Neural cell (in vitro differentiated cells): ENCODE results near the gene PCDHGA4. TPM values are rescaled to one million over a fixed set of nuclear protein-coding genes. Genes with fewer than 3 reads are reported as not detected.

Experiments used
- H2AFZ ChIP-seq: fragments of 200-600, 300-800 bp; sonication (generic), shearing (Covaris generic); 2 replicates; pipeline ENCODE4 v1.6.0; 2014; ENCODE audit warnings: low read depth, mild to moderate bottlenecking, antibody characterized with exemption, low read length, moderate library complexity
- H3F3A ChIP-seq: fragments of 200-600 bp; shearing (Covaris generic); 2 replicates; pipeline ENCODE4 v1.6.1; 2016; ENCODE audit warnings: mild to moderate bottlenecking, moderate library complexity, mixed read lengths, antibody characterized with exemption, low read length; ENCODE audit not compliant: insufficient read depth, poor library complexity, severe bottlenecking
- H3K27ac ChIP-seq: fragments of 200-600, 300-800 bp; sonication (generic), shearing (Covaris generic); 2 replicates; pipeline ENCODE4 v1.5.1; 2014; ENCODE audit warnings: mild to moderate bottlenecking, low read length, moderate library complexity
- H3K27me3 ChIP-seq: fragments of 300-800, 200-600 bp; sonication (generic), shearing (Covaris generic); 2 replicates; pipeline ENCODE4 v1.6.0; 2014; ENCODE audit warnings: mild to moderate bottlenecking, low read depth, low read length, moderate library complexity; ENCODE audit not compliant: insufficient read depth
- H3K36me3 ChIP-seq: fragments of 300-800, 200-600 bp; sonication (generic), shearing (Covaris generic); 2 replicates; pipeline ENCODE4 v1.5.1; 2014; ENCODE audit warnings: mild to moderate bottlenecking, antibody characterized with exemption, low read length, moderate library complexity; ENCODE audit not compliant: insufficient read depth
- H3K4me2 ChIP-seq: fragments of 300-800, 200-600 bp; sonication (generic), shearing (Covaris generic); 2 replicates; pipeline ENCODE4 v1.6.0; 2014; ENCODE audit warnings: mild to moderate bottlenecking, low read length
- H3K4me3 ChIP-seq: fragments of 300-800, 200-600 bp; sonication (generic), shearing (Covaris generic); 2 replicates; pipeline ENCODE4 v1.5.1; 2014; ENCODE audit warnings: mild to moderate bottlenecking, low read length, moderate library complexity
- H3K79me2 ChIP-seq: fragments of 200-600 bp; shearing (Covaris generic); replicated peaks from 2 replicates; pipeline ENCODE4 v1.6.0; 2014; ENCODE audit warnings: mild to moderate bottlenecking, low read length, moderate library complexity; ENCODE audit not compliant: insufficient read depth
- H3K9ac ChIP-seq: fragments of 300-800, 200-600 bp; sonication (generic), shearing (Covaris generic); 2 replicates; pipeline ENCODE4 v1.6.1; 2016; ENCODE audit warnings: mild to moderate bottlenecking, low read length, mixed read lengths
- H3K9me2 ChIP-seq: fragments of 200-600 bp; shearing (Covaris generic); 2 replicates; pipeline ENCODE4 v1.6.1; 2016; ENCODE audit warnings: mild to moderate bottlenecking, low read length, mixed read lengths; ENCODE audit not compliant: insufficient read depth
- H3K9me3 ChIP-seq: fragments of 200-600, 300-800 bp; sonication (generic), shearing (Covaris generic); 2 replicates; pipeline ENCODE4 v1.6.1; 2016; ENCODE audit warnings: mild to moderate bottlenecking, mixed run types, low read length, moderate library complexity, mixed read lengths
- H4K20me1 ChIP-seq: fragments of 200-600 bp; shearing (Covaris generic); 2 replicates; pipeline ENCODE4 v1.6.1; 2016; ENCODE audit warnings: mild to moderate bottlenecking, mixed run types; ENCODE audit not compliant: insufficient read depth
- CTCF ChIP-seq: fragments of 450-650 bp; IDR thresholded peaks from 2 replicates; pipeline ENCODE4 v1.5.1; 2014; ENCODE audit warnings: antibody characterized with exemption, mild to moderate bottlenecking, moderate library complexity; ENCODE audit not compliant: poor library complexity, severe bottlenecking
- EP300 ChIP-seq: fragments of 450-650 bp; conservative IDR thresholded peaks from 2 replicates; pipeline ENCODE4 v1.6.1; 2014; ENCODE audit warnings: antibody characterized with exemption, mild to moderate bottlenecking, moderate library complexity; ENCODE audit not compliant: poor library complexity, severe bottlenecking
- EZH2 ChIP-seq: fragments of 200-600, 300-800 bp; shearing (Covaris generic), sonication (generic); IDR thresholded peaks from 2 replicates; pipeline ENCODE4 v1.6.1; 2014; ENCODE audit warnings: antibody characterized with exemption, low read length, borderline replicate concordance, mild to moderate bottlenecking; ENCODE audit not compliant: insufficient read depth, poor library complexity, severe bottlenecking
- MXI1 ChIP-seq: fragments of 450-650 bp; conservative IDR thresholded peaks from 2 replicates; pipeline ENCODE4 v1.6.1; 2014; ENCODE audit warnings: antibody characterized with exemption, mild to moderate bottlenecking; ENCODE audit not compliant: poor library complexity, severe bottlenecking
- POLR2AphosphoS5 ChIP-seq: IDR thresholded peaks from 2 replicates; pipeline ENCODE4 v1.6.1; 2012
- RAD21 ChIP-seq: fragments of 450-650 bp; conservative IDR thresholded peaks from 2 replicates; pipeline ENCODE4 v1.6.1; 2014; ENCODE audit warnings: antibody characterized with exemption, mild to moderate bottlenecking, moderate library complexity
- REST ChIP-seq: IDR thresholded peaks from 2 replicates; pipeline ENCODE4 v1.6.1; 2012; ENCODE audit warnings: borderline replicate concordance
- SMC3 ChIP-seq: fragments of 450-650 bp; conservative IDR thresholded peaks from 2 replicates; pipeline ENCODE4 v1.6.1; 2014; ENCODE audit warnings: antibody characterized with exemption, mild to moderate bottlenecking, moderate library complexity; ENCODE audit not compliant: poor library complexity
- TAF1 ChIP-seq: IDR thresholded peaks from 2 replicates; pipeline ENCODE4 v1.6.1; 2012; ENCODE audit warnings: low read depth
- polyA plus RNA-seq: library from polyadenylated mRNA; depleted of rRNA; stranded (reverse); fragments of >200 nt; gene quantifications from 2 replicates; pipeline ENCODE4 v1.2.3, GENCODE V29; 2014

PCDHGA4 gene
- polyA plus RNA-seq, 1 donor from 2014 or later, result 0.38 TPM

DNA sequence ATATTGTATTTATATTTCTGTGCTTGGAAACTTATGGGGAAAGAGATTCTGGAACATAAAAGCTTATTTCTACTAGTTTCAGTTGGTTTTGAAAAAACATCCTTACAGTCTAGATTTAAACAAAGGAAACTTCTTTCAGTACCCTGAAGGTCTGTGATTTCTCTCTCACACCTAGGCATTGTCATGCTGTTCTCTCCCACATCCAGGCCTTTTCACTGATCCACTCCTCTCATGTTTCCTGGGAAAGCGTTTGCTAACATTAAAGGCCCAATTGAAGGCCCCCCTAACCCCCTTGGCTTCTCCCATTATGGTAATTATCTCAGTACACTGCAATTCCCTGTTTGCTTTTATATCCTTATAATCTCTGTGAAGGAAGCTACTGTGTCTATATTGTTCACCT is 12.0 kb upstream of the PCDHGA4 start:
- Histone ChIP-seq H3K27ac (no peak overlapping the region), H2AFZ (no peak overlapping the region), H3K4me3 (no peak overlapping the region), H3K9ac (no peak overlapping the region), H3K79me2 (no peaks in the 10 kb centered on the region), H3K4me2 (no peak overlapping the region), H4K20me1 (no peaks in the 10 kb centered on the region), H3K27me3 (no peaks in the 10 kb centered on the region), H3K9me3 (peaks cover 10% of the 10 kb centered on the region), H3F3A (no peaks in the 10 kb centered on the region), H3K36me3 (no peaks in the 10 kb centered on the region), H3K9me2 (no peaks in the 10 kb centered on the region)
- TF ChIP-seq POLR2AphosphoS5 (no peak), TAF1 (no peak), MXI1 (no peak), EP300 (no peak), SMC3 (no peak), REST (no peak), EZH2 (no peak), RAD21 (no peak), CTCF (no peak)

- Histone ChIP-seq H3K4me2 (no peak within 1 kb of the TSS), H3K36me3 (no peaks in the 10 kb centered on the region), H3K27me3 (no peaks in the 10 kb centered on the region), H3K9me3 (peaks cover 10% of the 10 kb centered on the region), H3K27ac (no peak within 1 kb of the TSS), H4K20me1 (no peaks in the 10 kb centered on the region), H3F3A (no peaks in the 10 kb centered on the region), H3K9me2 (no peaks in the 10 kb centered on the region), H3K79me2 (no peaks in the 10 kb centered on the region), H3K9ac (no peak within 1 kb of the TSS), H3K4me3 (no peak within 1 kb of the TSS), H2AFZ (no peak within 1 kb of the TSS)
- TF ChIP-seq CTCF (no peak), EZH2 (no peak), MXI1 (no peak), SMC3 (no peak), EP300 (no peak), POLR2AphosphoS5 (no peak), REST (no peak), TAF1 (no peak), RAD21 (no peak)
These were observed 11.4 kb upstream of the PCDHGA4 start, which contains the start of gene PCDHGA3 for GRCh38 chr5:141343242-141343952. Gene PCDHGA3, plus strand, starts transcription at chr5:141343829. Its CDS starts 205 bp downstream, at chr5:141344034.
